HG03103 (cell line): ENCODE results near the gene CRYBB3.

ENCODE experiments used
- ATAC-seq: cut with Tn5 transposase; IDR thresholded peaks from one replicate; pipeline ENCODE4 v1.9.1; 2021; ENCODE audit warnings: low read depth; ENCODE audit not compliant: unreplicated experiment

CRYBB3 gene

GRCh38 chr22:25199731-25200520 lies at the start of gene CRYBB3:
Gene CRYBB3, plus strand, starts transcription at chr22:25199858. Its CDS starts 1,539 bp downstream, at chr22:25201397.
- no peak for ATAC-seq

DNA sequence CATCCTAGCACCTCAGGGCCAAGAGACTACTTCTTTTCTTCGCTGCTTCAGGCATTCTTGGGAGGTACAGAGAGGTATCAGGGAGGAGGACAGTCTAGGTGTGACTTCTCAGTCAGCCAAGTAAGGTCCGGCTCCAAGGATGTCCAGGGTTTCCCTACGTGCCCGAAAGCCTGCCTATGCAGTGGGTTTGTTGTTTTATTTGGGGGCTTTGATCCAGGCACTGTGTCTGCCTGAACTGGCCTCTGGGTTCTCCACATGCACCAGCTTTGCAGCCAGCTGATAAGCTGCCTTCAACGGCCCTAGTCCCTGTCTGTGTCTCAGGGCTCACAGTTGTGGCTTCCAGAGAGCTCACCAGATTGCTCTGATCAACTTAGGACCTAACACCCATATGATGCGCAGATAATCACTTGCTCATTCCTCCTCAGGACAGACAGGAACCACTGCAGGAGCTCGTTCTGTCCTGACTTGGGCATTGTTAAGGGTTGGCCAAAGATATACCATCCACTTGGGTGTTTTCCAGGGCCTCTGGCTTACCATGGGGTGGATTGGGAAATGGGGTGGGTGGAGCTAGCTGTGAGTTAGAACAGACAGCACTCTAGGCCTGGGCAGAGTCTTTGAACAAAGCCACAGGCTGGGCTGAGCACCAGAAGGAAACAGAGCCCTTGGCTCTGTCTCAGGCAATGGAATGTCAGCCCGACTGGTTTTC lies 45.5 kb upstream of the CRYBB3 start:
- no peak for ATAC-seq

GRCh38 chr22:25154667-25154999 lies 45.0 kb upstream of the CRYBB3 start:
- no peak for ATAC-seq

- ATAC-seq: no peak
Observed at GRCh38 chr22:25156736-25157135, 42.9 kb upstream of the CRYBB3 start.

GRCh38 chr22:25159028-25159427 lies 40.6 kb upstream of the CRYBB3 start:
- no peak for ATAC-seq

DNA sequence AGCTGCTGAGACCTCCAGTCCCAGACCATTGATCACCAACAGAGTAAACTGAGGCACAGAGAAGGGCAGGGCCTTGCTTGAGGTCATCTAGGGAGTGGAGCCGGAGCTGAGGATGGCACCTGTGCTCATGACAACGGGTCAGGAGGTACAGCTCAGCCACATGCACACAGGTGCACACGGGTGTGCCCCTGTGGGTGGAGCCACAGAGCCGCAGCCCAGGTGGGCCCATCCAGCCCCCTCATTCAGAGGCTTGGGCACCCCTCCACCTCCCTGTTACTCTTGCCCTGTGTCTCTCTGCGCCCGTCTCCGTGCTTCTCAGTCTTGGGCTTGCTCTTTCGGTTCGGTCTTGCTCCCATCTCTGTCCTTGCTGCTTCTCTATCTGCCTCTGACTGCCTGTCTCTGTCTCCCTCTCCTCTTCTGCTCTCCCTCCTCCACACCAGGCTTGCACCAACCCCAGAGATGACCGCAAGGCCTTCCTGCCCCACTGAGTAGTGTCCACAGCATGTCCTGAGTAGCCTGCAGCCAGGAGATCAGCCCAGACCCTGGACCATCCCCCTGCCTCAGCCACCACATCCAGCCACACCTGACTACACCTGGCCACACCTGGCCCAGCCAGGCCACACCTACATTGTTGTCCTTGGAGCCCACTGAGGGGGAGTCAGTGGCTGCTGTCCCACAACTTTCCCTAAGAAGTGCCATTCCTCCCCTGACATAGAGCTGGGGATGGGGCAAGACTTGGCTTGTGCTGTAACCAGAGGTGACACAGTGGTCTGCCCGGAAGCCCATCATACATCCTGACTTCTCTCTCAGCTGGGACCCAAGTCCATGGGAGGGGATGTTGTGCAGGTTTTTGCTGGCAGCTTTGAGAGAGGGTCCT lies 39.3 kb upstream of the CRYBB3 start:
- no peak for ATAC-seq

- ATAC-seq: no peak
Observed at GRCh38 chr22:25161017-25161915, 38.4 kb upstream of the CRYBB3 start.

DNA sequence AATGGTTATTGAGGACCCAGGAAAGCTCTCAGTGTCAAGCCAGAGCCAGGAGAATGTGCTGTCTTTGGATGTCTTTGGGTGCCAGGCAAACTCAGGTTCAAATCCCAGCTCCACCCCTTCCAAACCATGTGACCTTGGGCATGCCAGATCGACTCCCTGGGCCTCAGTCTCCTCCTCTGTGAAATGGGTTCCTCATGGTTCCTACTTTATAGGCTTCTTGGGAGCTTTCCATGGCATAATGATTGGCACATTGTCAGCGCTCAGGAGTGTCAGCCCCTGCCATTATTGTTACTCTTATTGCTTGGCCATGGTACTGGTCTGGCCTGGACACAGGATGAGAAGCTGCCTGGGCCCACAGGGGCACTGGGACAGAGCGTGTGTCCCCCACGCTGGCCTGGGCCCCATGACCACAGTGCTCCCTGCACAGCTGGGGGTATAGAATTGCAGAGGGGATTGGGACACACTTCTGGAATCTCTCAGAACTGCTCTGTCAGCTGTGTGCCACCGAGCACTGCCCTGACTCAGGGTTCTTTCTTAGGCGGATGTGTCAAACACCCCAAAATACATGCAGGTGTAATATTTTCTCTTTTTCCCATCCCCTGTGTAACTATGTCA lies 37.6 kb upstream of the CRYBB3 start:
- ATAC-seq: no peak

- no peak for ATAC-seq
Observed at GRCh38 chr22:25162561-25162960, 37.1 kb upstream of the CRYBB3 start.

- no peak for ATAC-seq
Observed at GRCh38 chr22:25165785-25166184, 33.9 kb upstream of the CRYBB3 start.

- ATAC-seq: no peak
Observed at GRCh38 chr22:25166266-25167040, 33.2 kb upstream of the CRYBB3 start.

GRCh38 chr22:25167082-25167481 lies 32.6 kb upstream of the CRYBB3 start:
- no peak for ATAC-seq

DNA sequence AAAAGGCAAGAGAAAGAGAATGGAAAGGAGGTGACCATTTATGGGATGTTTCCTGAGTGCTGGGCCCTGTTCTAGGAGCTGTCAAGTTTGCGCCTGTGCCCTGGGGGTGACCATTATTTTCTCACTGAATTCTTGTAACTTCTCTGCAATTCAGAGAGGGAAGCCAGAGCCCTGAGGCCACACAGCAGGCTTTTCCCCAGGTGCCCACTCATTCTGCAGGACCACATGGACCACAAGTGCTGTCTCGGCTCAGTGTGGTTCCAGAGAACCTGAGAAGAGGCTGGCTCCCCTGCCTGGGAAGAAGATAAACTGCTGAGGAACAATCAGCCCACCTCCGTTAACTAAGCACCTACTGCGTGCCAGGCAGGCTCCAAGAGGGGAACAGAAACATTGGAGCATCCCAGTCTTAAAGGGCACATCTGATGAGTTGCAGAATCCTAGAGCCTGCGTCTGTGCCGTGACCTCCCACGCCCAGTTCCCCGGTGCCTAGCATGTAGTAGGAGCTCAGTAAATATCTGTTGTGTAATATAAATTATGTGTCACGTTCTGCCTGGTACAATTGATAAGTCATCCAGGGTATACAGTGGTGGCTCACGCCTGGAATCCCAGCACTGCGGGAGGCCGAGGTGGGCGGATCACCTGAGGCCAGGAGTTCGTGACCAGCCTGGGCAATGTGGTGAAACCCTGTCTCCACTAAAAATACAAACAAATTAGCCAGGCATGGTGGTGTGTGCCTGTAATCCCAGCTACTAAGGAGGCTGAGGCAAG lies 31.6 kb upstream of the CRYBB3 start:
- no peak for ATAC-seq

- ATAC-seq: no peak
Observed at GRCh38 chr22:25169278-25170031, 30.2 kb upstream of the CRYBB3 start.

GRCh38 chr22:25170426-25170980 lies 29.2 kb upstream of the CRYBB3 start:
- no peak for ATAC-seq

GRCh38 chr22:25172153-25172552 lies 27.5 kb upstream of the CRYBB3 start:
- ATAC-seq: no peak

- ATAC-seq: no peak
Observed at GRCh38 chr22:25174156-25174887, 25.3 kb upstream of the CRYBB3 start.
